Stimulated activated CD4-positive, alpha-beta T cell treated with anti-CD3 and anti-CD28 coated beads, Interleukin-1b, Interleukin-23, amount 100 ng/mL, for 48 hours (primary cell): ENCODE results near the gene UNC79.
"Not testable (repeated sequence)": the region's sequence is repeated elsewhere in the genome, so short reads cannot be mapped to it uniquely, and the experiment has no call there.

ENCODE experiments used
- DNase-seq: peaks from one replicate; pipeline ENCODE4 v3.0.0-alpha.2; 2020

Gene UNC79

GRCh38 chr14:93496856-93497741 is 66.4 kb downstream of the UNC79 start:
- DNase-seq, result no peak

GRCh38 chr14:93510056-93510455 is 79.3 kb downstream of the UNC79 start:
- DNase-seq, result no peak

- no peak for DNase-seq
Measured at GRCh38 chr14:93511001-93511400, 80.3 kb downstream of the UNC79 start.

GRCh38 chr14:93520053-93520607 is 89.4 kb downstream of the UNC79 start:
- DNase-seq, result no peak

- no peak for DNase-seq
Measured at GRCh38 chr14:93522221-93522620, 91.5 kb downstream of the UNC79 start.

- not testable (repeated sequence) for DNase-seq
Measured at GRCh38 chr14:93525216-93525615, 94.5 kb downstream of the UNC79 start.

GRCh38 chr14:93525696-93526451 is 95.1 kb downstream of the UNC79 start:
- DNase-seq, result no peak

GRCh38 chr14:93527203-93527607 is 96.5 kb downstream of the UNC79 start:
- no peak for DNase-seq

- no peak for DNase-seq
Measured at GRCh38 chr14:93528884-93529558, 98.3 kb downstream of the UNC79 start.

GRCh38 chr14:93531644-93532043 is 100.9 kb downstream of the UNC79 start:
- no peak for DNase-seq

- no peak for DNase-seq
Measured at GRCh38 chr14:93532541-93532940, 101.8 kb downstream of the UNC79 start.

GRCh38 chr14:93533437-93533836 is 102.7 kb downstream of the UNC79 start:
- DNase-seq, result no peak

GRCh38 chr14:93533842-93534241 is 103.1 kb downstream of the UNC79 start:
- DNase-seq, result no peak

- no peak for DNase-seq
Measured at GRCh38 chr14:93535537-93535936, 104.8 kb downstream of the UNC79 start.

- no peak for DNase-seq
Measured at GRCh38 chr14:93536945-93537344, 106.2 kb downstream of the UNC79 start.

GRCh38 chr14:93537951-93538350 is 107.2 kb downstream of the UNC79 start:
- no peak for DNase-seq

- DNase-seq, result no peak
Measured at GRCh38 chr14:93538413-93538812, 107.7 kb downstream of the UNC79 start.

- DNase-seq, result no peak
Measured at GRCh38 chr14:93540235-93540634, 109.5 kb downstream of the UNC79 start.

GRCh38 chr14:93543766-93544165 is 113.0 kb downstream of the UNC79 start:
- no peak for DNase-seq

GRCh38 chr14:93544212-93544611 is 113.5 kb downstream of the UNC79 start:
- DNase-seq, result no peak

- no peak for DNase-seq
Measured at GRCh38 chr14:93546642-93547041, 115.9 kb downstream of the UNC79 start.

- no peak for DNase-seq
Measured at GRCh38 chr14:93548102-93548843, 117.5 kb downstream of the UNC79 start.
